ENCODE results near the gene SOAT1. TPM values are rescaled to one million over a fixed set of nuclear protein-coding genes. Genes with fewer than 3 reads are reported as not detected.

The SOAT1 gene
- total RNA-seq, 2 donors from 2014 or later, result 34.2 to 41.9 TPM

- H3K27ac Mint-ChIP-seq, result no peak overlapping the region
- H3K9me3 ChIP-seq (ENCODE audit: control insufficient read depth, low read length), result no peaks in the 10 kb centered on the region
- H3K4me1 ChIP-seq (ENCODE audit: control insufficient read depth, insufficient read depth, low read length), result no peaks in the 10 kb centered on the region
- peaks cover 16% of the 10 kb centered on the region for H3K4me1 Mint-ChIP-seq
- H3K27ac ChIP-seq (ENCODE audit: low read depth, low read length), result no peak overlapping the region
- peaks cover 37% of the 10 kb centered on the region for H3K36me3 ChIP-seq (ENCODE audit: control insufficient read depth, insufficient read depth, low read length)
- no peaks in the 10 kb centered on the region for H3K9me3 Mint-ChIP-seq
- H3K36me3 Mint-ChIP-seq (ENCODE audit: low read depth), result peaks cover 33% of the 10 kb centered on the region
- H3K27me3 Mint-ChIP-seq (ENCODE audit: insufficient read depth), result peaks cover 50% of the 10 kb centered on the region
- no peaks in the 10 kb centered on the region for H3K27me3 ChIP-seq (ENCODE audit: control insufficient read depth, insufficient read depth, low read length, poor library complexity, severe bottlenecking)
- no peak overlapping the region for H3K9ac ChIP-seq (ENCODE audit: extremely low read depth, low read length, poor library complexity, severe bottlenecking)
- TF ChIP-seq CTCF (conservative IDR thresholded peaks at IDR 0.05), result no peak
- no peak overlapping the region for H3K4me3 ChIP-seq (ENCODE audit: low read length)
- no peak for DNase-seq
- WGBS, 2 experiments (ENCODE audit: insufficient coverage in 1 of 2, insufficient read length in 1 of 2), result 100% methylated on average over 1 of the region's 1 CpG
- H3K4me3 Mint-ChIP-seq, result no peak overlapping the region
Measured at GRCh38 chr1:179300112-179300511, 6.5 kb downstream of the SOAT1 start.

- Mint-ChIP-seq H3K4me1 (peaks cover 9% of the 10 kb centered on the region), H3K9me3 (no peaks in the 10 kb centered on the region), H3K27me3 (ENCODE audit: insufficient read depth) (peaks cover 31% of the 10 kb centered on the region), H3K27ac (no peak overlapping the region), H3K36me3 (ENCODE audit: low read depth) (peaks cover 41% of the 10 kb centered on the region), H3K4me3 (no peak overlapping the region)
- DNase-seq, result no peak
- no peak for TF ChIP-seq CTCF (conservative IDR thresholded peaks at IDR 0.05)
- H3K9ac ChIP-seq (ENCODE audit: extremely low read depth, low read length, poor library complexity, severe bottlenecking), result no peak overlapping the region
- H3K27ac ChIP-seq (ENCODE audit: low read depth, low read length), result no peak overlapping the region
- no peaks in the 10 kb centered on the region for H3K4me1 ChIP-seq (ENCODE audit: control insufficient read depth, insufficient read depth, low read length)
- peaks cover 50% of the 10 kb centered on the region for H3K36me3 ChIP-seq (ENCODE audit: control insufficient read depth, insufficient read depth, low read length)
- no peaks in the 10 kb centered on the region for H3K9me3 ChIP-seq (ENCODE audit: control insufficient read depth, low read length)
- H3K4me3 ChIP-seq (ENCODE audit: low read length), result no peak overlapping the region
- H3K27me3 ChIP-seq (ENCODE audit: control insufficient read depth, insufficient read depth, low read length, poor library complexity, severe bottlenecking), result no peaks in the 10 kb centered on the region
- 65% methylated on average over 2 of the region's 3 CpGs; no CpG with 5 or more reads in 1 of the 2 experiments for WGBS, 2 experiments (ENCODE audit: insufficient coverage in 1 of 2, insufficient read length in 1 of 2)
Measured at GRCh38 chr1:179302070-179302469, 8.5 kb downstream of the SOAT1 start.

GRCh38 chr1:179303200-179303785 lies 9.7 kb downstream of the SOAT1 start:
- Mint-ChIP-seq H3K9me3 (no peaks in the 10 kb centered on the region), H3K4me1 (peaks cover 8% of the 10 kb centered on the region), H3K27me3 (ENCODE audit: insufficient read depth) (peaks cover 19% of the 10 kb centered on the region), H3K27ac (no peak overlapping the region), H3K4me3 (no peak overlapping the region), H3K36me3 (ENCODE audit: low read depth) (peaks cover 41% of the 10 kb centered on the region)
- TF ChIP-seq CTCF (conservative IDR thresholded peaks at IDR 0.05), result no peak
- Histone ChIP-seq H3K4me3 (ENCODE audit: low read length) (no peak overlapping the region), H3K36me3 (ENCODE audit: control insufficient read depth, insufficient read depth, low read length) (peaks cover 58% of the 10 kb centered on the region), H3K9me3 (ENCODE audit: control insufficient read depth, low read length) (no peaks in the 10 kb centered on the region), H3K4me1 (ENCODE audit: control insufficient read depth, insufficient read depth, low read length) (no peaks in the 10 kb centered on the region), H3K27me3 (ENCODE audit: control insufficient read depth, insufficient read depth, low read length, poor library complexity, severe bottlenecking) (no peaks in the 10 kb centered on the region), H3K27ac (ENCODE audit: low read depth, low read length) (no peak overlapping the region), H3K9ac (ENCODE audit: extremely low read depth, low read length, poor library complexity, severe bottlenecking) (no peak overlapping the region)
- WGBS, 2 experiments (ENCODE audit: insufficient coverage in 1 of 2, insufficient read length in 1 of 2), result 95% methylated on average over 2 to 3 of the region's 3 CpGs
- DNase-seq, result no peak
